HEK293T (cell line): ENCODE measurements around the gene MAP3K10.

ENCODE experiments used
- CTCF ChIA-PET: fragments of 350-600 bp; formaldehyde crosslinking; extraction: SDS; loops from one replicate; lab custom pipeline; 2021; ENCODE audit warnings: antibody characterized with exemption, inconsistent platforms; lab: Yijun Ruan, JAX
- POLR2A ChIA-PET: fragments of 350-600 bp; formaldehyde crosslinking; extraction: SDS; loops from one replicate; lab custom pipeline; 2020; ENCODE audit warnings: antibody characterized with exemption, inconsistent platforms; lab: Yijun Ruan, JAX
- DNase-seq: peaks from one replicate; pipeline ENCODE4 v3.0.0; 2012; ENCODE audit warnings: mixed read lengths; ENCODE audit errors: extremely low spot score
- ARNT ChIP-seq: fragments of 450-650 bp; IDR thresholded peaks from 2 replicates; pipeline ENCODE4 v1.6.1; 2017; ENCODE audit warnings: mild to moderate bottlenecking
- BHLHE40 ChIP-seq: fragments of 450-650 bp; IDR thresholded peaks from 2 replicates; pipeline ENCODE4 v1.6.1; 2016; ENCODE audit warnings: mild to moderate bottlenecking, moderate library complexity, borderline replicate concordance
- CTBP1 ChIP-seq: fragments of 450-650 bp; IDR thresholded peaks from 2 replicates; pipeline ENCODE4 v1.6.1; 2016; ENCODE audit warnings: borderline replicate concordance
- ELF4 ChIP-seq: fragments of 450-650 bp; IDR thresholded peaks from 2 replicates; pipeline ENCODE4 v1.6.1; 2017; ENCODE audit warnings: antibody characterized with exemption
- FOXA1 ChIP-seq: fragments of 450-650 bp; IDR thresholded peaks from 2 replicates; pipeline ENCODE4 v1.6.1; 2016; ENCODE audit warnings: mild to moderate bottlenecking
- FOXK2 ChIP-seq: fragments of 450-650 bp; IDR thresholded peaks from 2 replicates; pipeline ENCODE4 v1.6.1; 2016; ENCODE audit warnings: mild to moderate bottlenecking
- FOXM1 ChIP-seq: fragments of 450-650 bp; IDR thresholded peaks from 2 replicates; pipeline ENCODE4 v1.6.1; 2017; ENCODE audit warnings: mild to moderate bottlenecking, borderline replicate concordance
- HDGF ChIP-seq: fragments of 450-650 bp; IDR thresholded peaks from 2 replicates; pipeline ENCODE4 v1.6.1; 2017; ENCODE audit warnings: antibody characterized with exemption, borderline replicate concordance
- L3MBTL2 ChIP-seq: fragments of 450-650 bp; conservative IDR thresholded peaks from 2 replicates; pipeline ENCODE4 v1.6.1; 2016; ENCODE audit warnings: mild to moderate bottlenecking
- LEF1 ChIP-seq: fragments of 450-650 bp; IDR thresholded peaks from 2 replicates; pipeline ENCODE4 v1.6.1; 2017; ENCODE audit warnings: mild to moderate bottlenecking, borderline replicate concordance
- NFRKB ChIP-seq: fragments of 450-650 bp; IDR thresholded peaks from 2 replicates; pipeline ENCODE4 v1.6.1; 2016; ENCODE audit warnings: mild to moderate bottlenecking, moderate library complexity
- PKNOX1 ChIP-seq: fragments of 450-650 bp; IDR thresholded peaks from 2 replicates; pipeline ENCODE4 v1.6.1; 2016
- SP1 ChIP-seq: fragments of 450-650 bp; IDR thresholded peaks from 2 replicates; pipeline ENCODE4 v1.6.1; 2017
- SUZ12 ChIP-seq: fragments of 450-650 bp; IDR thresholded peaks from 2 replicates; pipeline ENCODE4 v1.6.1; 2016; ENCODE audit warnings: mild to moderate bottlenecking
- TARDBP ChIP-seq: fragments of 450-650 bp; IDR thresholded peaks from 2 replicates; pipeline ENCODE4 v1.6.1; 2016
- ZNF384 ChIP-seq: fragments of 450-650 bp; IDR thresholded peaks from 2 replicates; pipeline ENCODE4 v1.6.1; 2016

MAP3K10 gene

DNA sequence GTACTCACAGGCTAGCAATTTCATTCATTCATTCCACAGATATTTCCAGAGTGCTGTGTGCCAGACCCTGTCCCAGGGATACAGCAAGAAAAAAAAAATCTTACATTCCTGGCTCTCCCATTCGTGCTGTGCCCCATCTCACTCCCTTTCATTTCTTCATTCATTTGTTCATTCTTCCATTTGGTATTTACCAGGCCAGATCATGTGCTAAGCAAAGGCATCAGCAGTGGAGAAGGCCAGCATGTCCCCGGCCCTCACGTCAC, 2.3 kb downstream of the MAP3K10 start:
- POLR2A ChIA-PET: no interaction called here
- CTCF ChIA-PET: interaction anchor here (1.8 kb wide), 1 partner anchor 26 kb away, joined by 5 read pairs; no protein-coding TSS in a partner anchor
- no peak for DNase-seq
- TF ChIP-seq HDGF (no peak), FOXK2 (no peak)

GRCh38 chr19:40198272-40198990, 7.2 kb downstream of the MAP3K10 start:
- CTCF ChIA-PET: interaction anchor here (0.6 kb wide), 1 partner anchor 53 kb away, joined by 3 read pairs; no protein-coding TSS in a partner anchor
- no peak for TF ChIP-seq BHLHE40
- TF ChIP-seq NFRKB: no peak
- no peak for TF ChIP-seq HDGF
- no peak for TF ChIP-seq PKNOX1
- TF ChIP-seq FOXA1: no peak
- no peak for TF ChIP-seq ZNF384
- no peak for TF ChIP-seq ARNT
- TF ChIP-seq FOXM1: no peak
- TF ChIP-seq ELF4: no peak
- TF ChIP-seq LEF1: no peak
- DNase-seq: no peak
- POLR2A ChIA-PET: no interaction called here

DNA sequence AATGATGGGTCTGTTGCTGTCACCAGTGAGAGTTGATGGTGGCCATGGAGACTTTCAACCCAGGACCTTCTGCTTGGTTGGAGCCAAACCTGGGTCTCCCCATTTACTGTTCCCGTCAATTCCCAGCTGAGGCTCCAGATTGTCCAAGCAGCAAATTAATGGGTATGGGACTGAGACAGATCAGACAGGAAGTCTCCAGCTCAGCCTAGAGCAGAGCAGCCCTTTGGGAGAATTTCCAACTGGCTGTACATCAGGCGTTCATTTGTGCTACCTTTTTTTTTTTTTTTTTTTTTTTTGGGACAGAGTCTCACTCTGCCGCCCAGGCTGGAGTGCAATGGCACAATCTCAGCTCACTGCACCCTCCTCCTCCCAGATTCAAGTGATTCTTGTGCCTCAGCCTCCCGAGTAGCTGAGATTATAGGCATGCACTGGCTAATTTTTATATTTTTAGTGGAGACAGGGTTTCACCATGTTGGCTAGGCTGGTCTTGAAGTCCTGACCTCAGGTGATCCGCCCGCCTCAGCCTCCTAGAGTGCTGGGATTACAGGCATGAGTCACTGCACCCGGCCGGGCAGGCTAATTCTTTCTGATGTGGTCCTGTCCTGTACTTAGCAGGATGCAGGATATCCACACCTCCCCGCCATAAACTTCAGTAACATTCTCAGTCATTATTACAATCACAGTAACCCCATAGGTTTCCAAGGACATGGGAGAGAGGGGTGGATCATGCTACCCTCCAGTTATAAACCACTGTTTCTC, 9.3 kb downstream of the MAP3K10 start:
- no peak for DNase-seq
- ChIA-PET POLR2A (no interaction called here), CTCF (no interaction called here)
- TF ChIP-seq L3MBTL2: no peak
- no peak for TF ChIP-seq ZNF384
- no peak for TF ChIP-seq TARDBP
- no peak for TF ChIP-seq SP1
- TF ChIP-seq ELF4: no peak
- no peak for TF ChIP-seq PKNOX1
- no peak for TF ChIP-seq SUZ12
- TF ChIP-seq FOXA1: no peak
- no peak for TF ChIP-seq BHLHE40
- TF ChIP-seq CTBP1: no peak
- TF ChIP-seq ARNT: no peak
- TF ChIP-seq FOXM1: no peak
- TF ChIP-seq NFRKB: no peak
- no peak for TF ChIP-seq FOXK2
- TF ChIP-seq HDGF: no peak

DNA sequence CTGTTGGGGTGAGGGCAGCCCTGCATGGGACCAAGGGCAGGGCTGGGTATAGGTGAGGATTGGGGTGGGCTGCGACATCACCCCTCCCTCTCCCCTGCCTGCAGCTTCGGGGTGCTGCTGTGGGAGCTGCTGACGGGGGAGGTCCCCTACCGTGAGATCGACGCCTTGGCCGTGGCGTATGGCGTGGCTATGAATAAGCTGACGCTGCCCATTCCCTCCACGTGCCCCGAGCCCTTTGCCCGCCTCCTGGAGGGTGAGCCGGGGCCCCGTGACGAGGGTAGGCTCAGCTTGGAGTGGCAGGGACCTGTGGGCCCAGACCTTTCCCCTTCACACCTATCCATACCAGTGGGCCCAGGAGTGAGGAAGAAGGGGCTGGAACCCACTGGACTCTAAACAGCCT, 13.2 kb downstream of the MAP3K10 start:
- no peak for DNase-seq
- CTCF ChIA-PET: no interaction called here
- TF ChIP-seq NFRKB (no peak), TARDBP (no peak), HDGF (no peak), SP1 (no peak), BHLHE40 (no peak), ARNT (no peak), FOXK2 (no peak), L3MBTL2 (no peak), SUZ12 (no peak), FOXA1 (no peak), ZNF384 (no peak), FOXM1 (no peak), CTBP1 (no peak), PKNOX1 (no peak), ELF4 (no peak), LEF1 (no peak)
- POLR2A ChIA-PET: no interaction called here

DNA sequence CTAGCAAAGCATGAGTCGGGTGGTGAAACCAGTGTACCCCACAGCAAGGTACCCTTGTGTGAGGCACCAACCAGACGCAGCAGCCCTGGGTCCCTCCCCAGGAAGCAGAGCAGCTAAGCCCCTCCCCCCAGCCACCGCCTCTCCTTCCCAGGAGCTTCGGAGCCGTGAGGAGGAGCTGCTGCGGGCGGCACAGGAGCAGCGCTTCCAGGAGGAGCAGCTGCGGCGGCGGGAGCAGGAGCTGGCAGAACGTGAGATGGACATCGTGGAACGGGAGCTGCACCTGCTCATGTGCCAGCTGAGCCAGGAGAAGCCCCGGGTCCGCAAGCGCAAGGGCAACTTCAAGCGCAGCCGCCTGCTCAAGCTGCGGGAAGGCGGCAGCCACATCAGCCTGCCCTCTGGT, 14.5 kb downstream of the MAP3K10 start:
- TF ChIP-seq FOXM1 (no peak), NFRKB (no peak), ELF4 (no peak), LEF1 (no peak), SUZ12 (no peak), SP1 (no peak), BHLHE40 (no peak), FOXA1 (no peak), TARDBP (no peak), CTBP1 (no peak), HDGF (no peak), PKNOX1 (no peak), FOXK2 (no peak), ZNF384 (no peak), L3MBTL2 (no peak), ARNT (no peak)
- no peak for DNase-seq
- POLR2A ChIA-PET: interaction anchor here (0.7 kb wide), 1 partner anchor 15 kb away, joined by 3 read pairs; no protein-coding TSS in a partner anchor
- CTCF ChIA-PET: no interaction called here
